Esophagus muscularis mucosa (tissue), 4 donors: Measurements from ENCODE around the gene PIN1. TPM values are rescaled to one million over a fixed set of nuclear protein-coding genes. Genes with fewer than 3 reads are reported as not detected.

Experiments used
- DNase-seq: peaks from one replicate; pipeline ENCODE4 v3.0.0-alpha.2; 2017; ENCODE audit errors: extremely low spot score
- H3K27ac ChIP-seq, 4 donors: fragments of 200-600 bp; sonication (generic); replicated peaks in 1 of 4; 1 replicate in 3 of 4; 2 replicates in 1 of 4; pipeline ENCODE4 v1.5.1; 2016 to 2019; ENCODE audit warnings: mild to moderate bottlenecking in 1 of 4
- H3K27me3 ChIP-seq, 4 donors: fragments of 200-600 bp; sonication (generic); one replicate each; pipeline versions ENCODE4 v1.5.1 to v1.6.0; 2016 to 2019
- H3K36me3 ChIP-seq, 4 donors: fragments of 200-600 bp; sonication (generic); one replicate each; pipeline ENCODE4 v1.5.1; 2016 to 2019
- H3K4me1 ChIP-seq, 4 donors: fragments of 200-600 bp; sonication (generic); one replicate each; pipeline ENCODE4 v1.5.1; 2016 to 2019
- H3K4me3 ChIP-seq, 4 donors: fragments of 200-600 bp; sonication (generic); 1 replicate in 2 of 4; 2 replicates in 2 of 4; pipeline ENCODE4 v1.5.1; 2016 to 2019; ENCODE audit warnings: mild to moderate bottlenecking in 4 of 4, moderate library complexity in 1 of 4
- H3K9me3 ChIP-seq, 4 donors: fragments of 200-600 bp; sonication (generic); 1 replicate in 3 of 4; 2 replicates in 1 of 4; pipeline ENCODE4 v1.5.1; 2016 to 2019
- EP300 ChIP-seq: sonication (generic); formaldehyde crosslinking; IDR thresholded peaks from one replicate; pipeline ENCODE4 v1.6.1; 2017; ENCODE audit warnings: antibody characterized with exemption
- POLR2A ChIP-seq: fragments of 450-650 bp; IDR thresholded peaks from one replicate; pipeline ENCODE4 v1.6.1; 2017; ENCODE audit warnings: antibody characterized with exemption, moderate library complexity, mild to moderate bottlenecking, low read depth
- POLR2AphosphoS5 ChIP-seq, 2 donors: sonication (generic); formaldehyde crosslinking; IDR thresholded peaks; one replicate each; pipeline ENCODE4 v1.6.1; 2017; ENCODE audit warnings: antibody characterized with exemption in 2 of 2
- WGBS: methylation state at CpG from one replicate; pipeline ENCODE4 v1.1.5; 2018; 5-methylcytosine and 5-hydroxymethylcytosine counted together
- intact Hi-C: fragments of 100-400 bp; cut with DNase I; formaldehyde crosslinking; loops from one replicate; pipeline ENCODE4 v1.15.1; 2023
- total RNA-seq, 4 donors: library from RNA; depleted of rRNA; stranded (reverse); fragments of >200 nt; gene quantifications; one replicate each; pipeline versions ENCODE4 v1.1.0 to v1.2.1, GENCODE V29; 2016
- TF ChIP-seq, protein P1 (sequence below), 3 experiments: fragments of 200-600 bp in 2 of 3; fragments of 450-650 bp in 1 of 3; sonication (generic) in 2 of 3; IDR thresholded peaks; one replicate each; pipeline ENCODE4 v1.5.1; 2017 to 2019; ENCODE audit warnings: antibody characterized with exemption in 3 of 3, mild to moderate bottlenecking in 2 of 3, moderate library complexity in 1 of 3

The PIN1 gene
- total RNA-seq, 4 donors from 2014 or later = 113 to 183 (median 145) TPM

DNA sequence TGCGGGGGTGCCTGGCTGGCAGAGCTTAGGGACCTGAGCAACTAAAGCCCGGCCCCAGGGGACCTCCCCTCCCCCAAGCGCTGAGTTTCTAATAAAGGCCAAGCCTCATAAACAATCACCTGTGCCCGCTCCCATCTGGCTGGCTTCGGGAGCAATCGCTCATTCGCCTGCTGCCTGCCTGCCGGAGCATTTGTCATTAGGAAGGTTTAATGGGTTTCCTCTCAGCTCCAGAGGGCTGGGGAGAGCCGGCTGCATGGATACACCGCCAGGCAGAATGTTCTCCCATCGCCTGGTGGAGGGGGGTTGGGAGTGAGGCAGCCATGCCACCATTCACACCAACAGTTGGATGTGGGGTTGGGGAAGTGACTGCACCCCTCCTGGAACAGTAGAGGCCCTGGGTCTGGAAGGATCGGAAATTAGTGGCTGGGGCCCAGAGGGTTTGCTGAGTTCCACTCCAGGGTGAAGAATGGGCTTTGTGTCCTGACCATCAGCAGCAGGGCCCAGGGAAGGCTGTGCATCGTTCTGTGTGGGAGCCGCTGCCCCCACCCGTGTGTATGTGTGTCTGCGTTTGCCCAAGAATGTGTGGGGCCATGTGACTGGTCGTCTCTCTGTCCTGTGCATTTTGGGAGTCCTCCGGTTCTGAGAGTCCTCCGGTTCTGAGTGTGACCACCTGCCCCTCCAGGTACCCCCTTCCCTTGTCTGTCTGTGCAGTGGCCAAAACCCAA is 15.3 kb downstream of the PIN1 start:
- TF ChIP-seq POLR2A (no peak), EP300 (no peak), POLR2AphosphoS5 (IDR thresholded peaks at IDR 0.05) (no peak)
- TF ChIP-seq, protein P1, sequence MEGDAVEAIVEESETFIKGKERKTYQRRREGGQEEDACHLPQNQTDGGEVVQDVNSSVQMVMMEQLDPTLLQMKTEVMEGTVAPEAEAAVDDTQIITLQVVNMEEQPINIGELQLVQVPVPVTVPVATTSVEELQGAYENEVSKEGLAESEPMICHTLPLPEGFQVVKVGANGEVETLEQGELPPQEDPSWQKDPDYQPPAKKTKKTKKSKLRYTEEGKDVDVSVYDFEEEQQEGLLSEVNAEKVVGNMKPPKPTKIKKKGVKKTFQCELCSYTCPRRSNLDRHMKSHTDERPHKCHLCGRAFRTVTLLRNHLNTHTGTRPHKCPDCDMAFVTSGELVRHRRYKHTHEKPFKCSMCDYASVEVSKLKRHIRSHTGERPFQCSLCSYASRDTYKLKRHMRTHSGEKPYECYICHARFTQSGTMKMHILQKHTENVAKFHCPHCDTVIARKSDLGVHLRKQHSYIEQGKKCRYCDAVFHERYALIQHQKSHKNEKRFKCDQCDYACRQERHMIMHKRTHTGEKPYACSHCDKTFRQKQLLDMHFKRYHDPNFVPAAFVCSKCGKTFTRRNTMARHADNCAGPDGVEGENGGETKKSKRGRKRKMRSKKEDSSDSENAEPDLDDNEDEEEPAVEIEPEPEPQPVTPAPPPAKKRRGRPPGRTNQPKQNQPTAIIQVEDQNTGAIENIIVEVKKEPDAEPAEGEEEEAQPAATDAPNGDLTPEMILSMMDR (IDR thresholded peaks at IDR 0.05) = no peak
- WGBS = 77% methylated on average over 3 of the region's 19 CpGs
- intact Hi-C loops = no loop called here
- peaks cover 0 to 66% (median 53%) of the 10 kb centered on the region in 4 donors for H3K36me3 ChIP-seq
- H3K4me1 ChIP-seq = peaks cover 4 to 17% (median 10%) of the 10 kb centered on the region in 4 donors
- H3K4me3 ChIP-seq = no peak overlapping the region
- no peaks in the 10 kb centered on the region for H3K27me3 ChIP-seq
- DNase-seq = no peak
- H3K9me3 ChIP-seq = no peaks in the 10 kb centered on the region
- H3K27ac ChIP-seq = no peak overlapping the region

DNA sequence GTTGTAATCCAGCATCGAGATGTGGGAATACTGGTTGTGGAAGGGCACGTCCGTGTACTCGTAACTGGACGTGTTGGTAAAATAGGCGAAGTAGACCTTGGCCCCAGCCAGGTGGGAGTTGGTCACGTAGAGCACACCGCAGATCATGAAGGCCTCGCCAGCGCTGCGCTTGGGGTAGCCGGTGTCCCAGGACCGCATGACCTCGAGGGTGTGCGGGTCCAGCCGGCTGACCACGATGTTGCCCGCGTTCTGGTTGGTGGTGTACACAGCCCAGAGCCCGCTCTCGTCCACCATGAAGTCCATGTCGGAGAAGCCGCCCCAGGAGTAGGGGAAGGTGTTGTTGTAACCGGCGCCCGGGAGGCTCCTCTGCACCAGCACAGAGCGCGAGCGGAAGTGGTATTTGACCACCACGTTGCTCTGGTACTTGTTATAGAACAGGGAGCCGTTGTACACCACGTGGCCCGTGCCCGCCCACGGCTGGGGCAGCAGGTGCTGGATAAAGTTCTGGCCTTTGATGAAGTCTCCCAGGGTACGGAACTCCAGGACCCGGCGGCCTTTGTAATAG is 19.2 kb downstream of the PIN1 start:
- H3K27ac ChIP-seq = no peak overlapping the region
- no peaks in the 10 kb centered on the region for H3K27me3 ChIP-seq
- H3K4me1 ChIP-seq = no peaks in the 10 kb centered on the region
- H3K9me3 ChIP-seq = no peaks in the 10 kb centered on the region
- DNase-seq = no peak
- 92% methylated on average over 25 of the region's 38 CpGs for WGBS
- no peak for TF ChIP-seq POLR2AphosphoS5 (IDR thresholded peaks at IDR 0.05)
- H3K36me3 ChIP-seq = peaks cover 0 to 34% (median 16%) of the 10 kb centered on the region in 4 donors
- no peak overlapping the region for H3K4me3 ChIP-seq
- intact Hi-C loops = no loop called here

DNA sequence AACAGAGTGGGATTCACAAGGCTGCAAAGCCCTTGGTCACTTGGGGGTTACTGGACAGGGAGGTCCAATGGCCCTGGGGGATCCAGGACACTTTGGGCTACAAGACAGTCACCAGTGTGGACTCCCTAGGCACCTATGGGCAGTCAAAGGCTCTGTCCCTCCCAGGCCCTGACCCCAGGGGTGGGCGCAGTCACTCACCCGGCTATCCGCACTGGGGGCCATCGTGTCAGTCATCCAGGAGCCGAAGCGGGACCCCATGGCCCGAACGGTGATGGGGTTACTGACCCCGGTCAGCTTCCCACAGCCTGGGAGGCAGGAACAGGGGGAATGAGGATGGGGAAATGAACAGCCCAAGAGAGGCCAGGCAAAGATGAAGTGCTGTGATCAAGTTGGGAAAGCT is 21.5 kb downstream of the PIN1 start:
- 95% methylated on average over 3 of the region's 9 CpGs for WGBS
- no peak for DNase-seq
- Histone ChIP-seq H3K27ac (no peak overlapping the region), H3K36me3 (peaks cover 0 to 15% (median 2%) of the 10 kb centered on the region in 4 donors), H3K4me3 (no peak overlapping the region), H3K27me3 (no peaks in the 10 kb centered on the region), H3K9me3 (no peaks in the 10 kb centered on the region), H3K4me1 (no peaks in the 10 kb centered on the region)
- intact Hi-C loops = no loop called here
- no peak for TF ChIP-seq EP300
- no peak for TF ChIP-seq POLR2AphosphoS5 (IDR thresholded peaks at IDR 0.05)
- no peak for TF ChIP-seq POLR2A
- TF ChIP-seq, protein P1 (IDR thresholded peaks at IDR 0.05) = no peak

DNA sequence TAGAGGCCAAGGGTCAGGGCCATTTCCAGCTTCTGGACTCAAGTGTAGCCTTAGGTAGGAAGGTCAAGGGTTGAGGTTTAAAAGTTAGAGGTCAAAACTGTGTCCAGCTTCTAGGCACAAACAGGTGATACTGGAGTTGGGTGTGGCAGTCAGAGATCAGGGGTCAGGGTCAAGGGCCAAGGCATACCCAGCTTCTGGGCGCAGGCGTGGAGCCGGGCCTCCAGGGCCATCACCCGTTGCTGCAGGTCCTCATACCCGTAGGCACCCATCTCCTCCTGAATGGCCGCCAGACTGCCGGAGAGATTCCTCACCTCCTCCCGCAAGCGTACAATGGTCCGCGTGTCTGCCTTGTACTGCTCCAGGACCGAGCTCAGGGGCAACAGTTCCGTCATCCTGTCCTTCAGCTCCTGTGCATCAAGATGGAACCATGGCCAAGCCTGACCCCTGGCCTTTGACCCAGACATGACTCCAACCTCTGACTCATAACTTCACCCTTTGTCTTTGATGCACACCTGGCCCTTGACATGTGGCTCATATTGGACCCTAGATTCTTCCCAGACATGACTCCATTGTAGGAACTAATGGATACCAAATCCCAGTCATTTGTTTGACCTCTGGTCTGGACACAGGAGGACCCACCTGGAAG is 22.1 kb downstream of the PIN1 start:
- Histone ChIP-seq H3K4me3 (no peak overlapping the region), H3K27me3 (no peaks in the 10 kb centered on the region), H3K36me3 (peaks cover 0 to 12% (median 2%) of the 10 kb centered on the region in 4 donors), H3K9me3 (no peaks in the 10 kb centered on the region), H3K27ac (no peak overlapping the region), H3K4me1 (no peaks in the 10 kb centered on the region)
- no peak for DNase-seq
- TF ChIP-seq, protein P1 (IDR thresholded peaks at IDR 0.05) = no peak
- TF ChIP-seq POLR2A (no peak), POLR2AphosphoS5 (IDR thresholded peaks at IDR 0.05) (no peak), EP300 (no peak)
- 98% methylated on average over 6 of the region's 13 CpGs for WGBS
- intact Hi-C loops = no loop called here
